SU-DHL-6 (cell line): Measurements from ENCODE around the gene CLIC2.

Source experiments
- CTCF ChIP-seq: fragments of 200-600 bp; sonication (generic); IDR thresholded peaks from one replicate; pipeline ENCODE4 v1.5.1; 2017; ENCODE audit warnings: antibody characterized with exemption, mild to moderate bottlenecking, low read length, moderate library complexity; ENCODE audit not compliant: insufficient read depth, poor library complexity, severe bottlenecking
- EZH2phosphoT487 ChIP-seq: fragments of 200-600 bp; sonication (generic), shearing (Covaris generic); conservative IDR thresholded peaks from 2 replicates; pipeline ENCODE4 v1.6.1; 2018; ENCODE audit warnings: mild to moderate bottlenecking, antibody characterized with exemption, low read length, moderate library complexity, mixed read lengths

- TF ChIP-seq CTCF: no peak
- TF ChIP-seq EZH2phosphoT487: no peak
These were observed 5.1 kb downstream of the CLIC2 start for GRCh38 chrX:155329293-155329692.
